Measurements from ENCODE around the gene PPP1R12A. TPM values are rescaled to one million over a fixed set of nuclear protein-coding genes. Genes with fewer than 3 reads are reported as not detected.
A peak's percentile ranks its signal among the peaks of the same experiment; 100 is the strongest.

The PPP1R12A gene
- total RNA-seq, 4 donors from 2014 or later: 181 to 286 (median 243) TPM

- Histone ChIP-seq H3K27ac (peak overlapping the region in 1 of 2 donors; percentile 64), H3K36me3 (no peaks in the 10 kb centered on the region), H3K27me3 (no peaks in the 10 kb centered on the region), H3K9me3 (no peaks in the 10 kb centered on the region), H3K4me3 (no peak overlapping the region), H3K4me1 (no peaks in the 10 kb centered on the region)
- intact Hi-C loops (cut with DNase I; ENCODE audit: low total_unique reads): no loop called here
- no peak for DNase-seq
- TF ChIP-seq POLR2A (IDR thresholded peaks at IDR 0.05): no peak
- TF ChIP-seq, protein P1, sequence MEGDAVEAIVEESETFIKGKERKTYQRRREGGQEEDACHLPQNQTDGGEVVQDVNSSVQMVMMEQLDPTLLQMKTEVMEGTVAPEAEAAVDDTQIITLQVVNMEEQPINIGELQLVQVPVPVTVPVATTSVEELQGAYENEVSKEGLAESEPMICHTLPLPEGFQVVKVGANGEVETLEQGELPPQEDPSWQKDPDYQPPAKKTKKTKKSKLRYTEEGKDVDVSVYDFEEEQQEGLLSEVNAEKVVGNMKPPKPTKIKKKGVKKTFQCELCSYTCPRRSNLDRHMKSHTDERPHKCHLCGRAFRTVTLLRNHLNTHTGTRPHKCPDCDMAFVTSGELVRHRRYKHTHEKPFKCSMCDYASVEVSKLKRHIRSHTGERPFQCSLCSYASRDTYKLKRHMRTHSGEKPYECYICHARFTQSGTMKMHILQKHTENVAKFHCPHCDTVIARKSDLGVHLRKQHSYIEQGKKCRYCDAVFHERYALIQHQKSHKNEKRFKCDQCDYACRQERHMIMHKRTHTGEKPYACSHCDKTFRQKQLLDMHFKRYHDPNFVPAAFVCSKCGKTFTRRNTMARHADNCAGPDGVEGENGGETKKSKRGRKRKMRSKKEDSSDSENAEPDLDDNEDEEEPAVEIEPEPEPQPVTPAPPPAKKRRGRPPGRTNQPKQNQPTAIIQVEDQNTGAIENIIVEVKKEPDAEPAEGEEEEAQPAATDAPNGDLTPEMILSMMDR (IDR thresholded peaks at IDR 0.05): no peak
Observed at GRCh38 chr12:79775355-79776027, 159.4 kb downstream of the PPP1R12A start.

- no peak overlapping the region for H3K4me3 ChIP-seq
- TF ChIP-seq, protein P1 (IDR thresholded peaks at IDR 0.05): no peak
- TF ChIP-seq POLR2A (IDR thresholded peaks at IDR 0.05): no peak
- H3K27ac ChIP-seq: no peak overlapping the region
- intact Hi-C loops (cut with DNase I; ENCODE audit: low total_unique reads): no loop called here
- no peaks in the 10 kb centered on the region for H3K36me3 ChIP-seq
- H3K9me3 ChIP-seq: no peaks in the 10 kb centered on the region
- no peak for DNase-seq
- peaks cover 0 to 3% of the 10 kb centered on the region in 2 donors for H3K4me1 ChIP-seq
- H3K27me3 ChIP-seq: no peaks in the 10 kb centered on the region
Observed at GRCh38 chr12:79773896-79774295, 161.0 kb downstream of the PPP1R12A start.

DNA sequence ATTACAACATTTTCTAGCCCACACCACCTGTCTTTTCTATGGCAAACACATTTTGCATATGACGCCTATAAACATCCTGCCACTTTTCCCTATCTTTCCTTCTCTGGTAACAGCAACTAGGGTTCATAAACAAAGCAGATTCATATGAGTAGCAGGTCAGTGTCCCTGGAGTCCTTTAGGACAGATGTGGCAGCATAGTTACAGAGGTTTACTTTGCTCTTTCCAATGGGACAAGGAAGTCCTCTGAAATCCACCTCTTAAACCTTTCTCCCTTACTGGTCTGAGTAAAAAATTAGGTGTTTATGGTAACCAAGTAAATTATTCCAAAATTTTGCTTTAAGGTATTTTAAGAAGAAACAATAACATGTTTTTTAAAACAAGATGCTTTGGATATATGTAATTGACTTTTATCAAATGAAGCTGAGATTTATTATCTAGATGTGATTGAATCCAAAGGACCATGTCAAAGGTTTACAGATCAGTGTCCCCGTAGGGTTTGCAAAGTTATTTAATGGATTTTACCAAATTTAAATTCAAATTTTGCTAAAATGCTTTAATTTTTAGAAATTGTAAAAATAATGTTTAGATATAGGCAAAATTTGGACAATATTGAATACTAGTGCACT, 164.9 kb downstream of the PPP1R12A start:
- Histone ChIP-seq H3K4me3 (no peak overlapping the region), H3K27me3 (no peaks in the 10 kb centered on the region), H3K27ac (no peak overlapping the region), H3K4me1 (peaks cover 0 to 3% of the 10 kb centered on the region in 2 donors), H3K36me3 (no peaks in the 10 kb centered on the region), H3K9me3 (no peaks in the 10 kb centered on the region)
- intact Hi-C loops (cut with DNase I; ENCODE audit: low total_unique reads): no loop called here
- TF ChIP-seq, protein P1 (IDR thresholded peaks at IDR 0.05): no peak
- TF ChIP-seq POLR2A (IDR thresholded peaks at IDR 0.05): no peak
- no peak for DNase-seq

DNA sequence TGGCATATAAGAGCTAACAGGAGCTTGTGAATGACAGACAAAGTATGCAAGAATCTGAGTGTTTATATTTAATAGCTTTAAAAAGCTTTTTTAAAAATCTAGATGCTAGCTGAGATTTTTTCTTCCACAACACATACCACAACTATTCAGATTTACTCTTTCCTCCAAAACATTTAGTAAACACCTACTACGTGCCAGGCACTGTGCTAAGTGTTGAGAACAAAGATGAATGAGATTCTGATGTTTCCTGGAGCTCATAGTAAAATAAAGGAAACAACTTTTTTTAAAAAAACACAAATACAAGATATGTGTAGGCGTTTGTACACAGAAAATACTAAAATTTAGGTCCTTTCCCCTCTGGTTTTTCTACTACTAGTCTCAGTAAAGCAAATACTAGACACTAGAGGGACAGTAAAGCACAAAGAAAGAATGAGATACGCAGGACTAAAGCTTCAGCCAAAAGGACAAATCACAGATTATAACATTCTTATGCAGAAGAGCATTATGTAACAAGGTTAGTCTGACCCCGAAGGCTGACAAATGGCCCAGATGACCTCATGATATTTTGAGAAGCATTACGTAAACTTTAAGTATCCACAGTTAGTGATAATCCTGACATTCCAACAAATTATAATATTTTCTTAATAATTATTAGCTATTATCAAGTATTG, 165.6 kb downstream of the PPP1R12A start:
- no peak for DNase-seq
- Histone ChIP-seq H3K36me3 (no peaks in the 10 kb centered on the region), H3K4me3 (no peak overlapping the region), H3K9me3 (no peaks in the 10 kb centered on the region), H3K27ac (no peak overlapping the region), H3K27me3 (no peaks in the 10 kb centered on the region), H3K4me1 (peaks cover 0 to 3% of the 10 kb centered on the region in 2 donors)
- TF ChIP-seq, protein P1 (IDR thresholded peaks at IDR 0.05): no peak
- no peak for TF ChIP-seq POLR2A (IDR thresholded peaks at IDR 0.05)
- intact Hi-C loops (cut with DNase I; ENCODE audit: low total_unique reads): no loop called here
